NCI-H2107 treated with DMSO at 0.1 percent for 48 hours (cell line): ENCODE measurements around the gene ITPR3.
"Not testable (repeated sequence)": the region's sequence is repeated elsewhere in the genome, so short reads cannot be mapped to it uniquely, and the experiment has no call there.

Experiments used
- DNase-seq: peaks from one replicate; lab custom pipeline; 2025; ENCODE audit not compliant: unreplicated experiment; lab: John Stamatoyannopoulos, UW

The ITPR3 gene

DNA sequence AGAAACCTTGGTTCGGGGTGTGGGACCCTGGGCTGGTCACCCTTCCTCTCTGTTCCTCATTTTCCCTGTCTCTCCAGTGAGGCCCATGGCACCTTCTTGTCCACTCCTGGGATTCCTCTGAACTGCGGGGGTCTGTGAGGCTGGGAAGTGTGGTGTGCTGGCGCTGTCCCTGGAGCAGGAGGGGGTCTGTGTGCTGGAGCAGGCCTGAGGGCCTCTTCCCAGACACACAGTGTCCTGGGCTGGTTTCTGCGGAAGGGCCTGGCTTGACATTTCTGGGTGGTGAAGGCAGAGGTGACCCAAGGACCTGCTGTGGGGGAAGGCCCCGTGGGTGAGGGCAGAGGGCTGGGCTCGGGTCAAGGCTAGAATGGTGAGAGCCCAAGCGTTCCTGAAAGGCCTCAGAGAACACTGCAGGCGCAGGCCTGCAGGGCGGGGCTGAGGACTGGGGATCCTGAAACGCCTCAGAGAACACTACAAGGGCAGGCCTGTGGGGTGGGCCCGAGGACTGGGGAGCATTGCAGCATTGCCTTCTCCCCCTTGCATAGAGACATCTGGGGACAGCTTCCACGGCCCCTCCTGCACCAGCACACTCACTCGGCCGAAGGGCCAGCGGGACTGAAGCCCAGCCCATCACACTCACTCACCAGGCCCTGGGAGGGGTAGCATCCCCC lies 30.5 kb upstream of the ITPR3 start:
- DNase-seq, result no peak

DNA sequence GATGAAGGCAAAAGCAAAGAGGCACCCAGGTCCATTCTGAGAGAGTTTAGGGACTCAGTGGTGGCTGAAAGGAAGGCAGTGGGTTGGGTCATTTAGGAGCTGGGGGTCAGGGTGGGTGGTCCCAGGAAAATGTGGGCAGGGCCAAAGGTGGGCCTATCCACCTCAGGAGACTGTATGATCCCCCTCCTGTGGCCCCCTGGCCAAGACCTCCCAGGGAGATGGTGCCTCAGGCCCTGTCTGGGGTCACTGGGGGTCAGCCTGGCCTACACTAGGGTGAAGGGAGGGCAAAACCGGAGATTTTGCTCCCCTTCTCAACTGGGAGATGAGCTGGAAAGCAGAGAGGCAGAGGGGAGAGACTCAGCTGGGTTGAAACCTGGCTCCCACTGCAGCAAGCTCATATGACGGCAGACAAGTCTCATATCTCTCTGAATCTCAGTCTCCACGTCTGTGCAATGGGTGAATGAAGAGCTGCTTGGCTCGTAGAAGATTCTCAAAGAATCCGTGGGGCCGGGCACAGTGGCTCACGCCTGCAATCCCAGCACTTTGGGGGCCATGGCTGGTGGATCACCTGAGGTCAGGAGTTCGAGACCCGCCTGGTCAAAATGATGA lies 29.6 kb upstream of the ITPR3 start:
- DNase-seq, result no peak

DNA sequence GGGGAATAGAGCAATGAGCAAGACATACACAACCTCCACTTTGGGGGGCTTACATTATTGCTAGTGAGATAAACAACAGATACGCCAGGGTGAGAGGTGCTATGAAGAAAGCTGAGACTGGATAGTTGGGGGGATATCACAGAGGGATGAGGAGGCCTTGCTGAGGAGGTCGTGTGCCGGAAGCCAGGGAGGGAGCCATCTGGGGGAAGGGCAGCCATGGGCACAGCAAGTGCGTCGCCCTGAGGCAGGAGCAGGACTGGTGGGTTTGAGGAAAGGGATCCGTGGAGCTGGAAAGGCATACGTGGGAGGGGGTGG lies 28.9 kb upstream of the ITPR3 start:
- no peak for DNase-seq

DNA sequence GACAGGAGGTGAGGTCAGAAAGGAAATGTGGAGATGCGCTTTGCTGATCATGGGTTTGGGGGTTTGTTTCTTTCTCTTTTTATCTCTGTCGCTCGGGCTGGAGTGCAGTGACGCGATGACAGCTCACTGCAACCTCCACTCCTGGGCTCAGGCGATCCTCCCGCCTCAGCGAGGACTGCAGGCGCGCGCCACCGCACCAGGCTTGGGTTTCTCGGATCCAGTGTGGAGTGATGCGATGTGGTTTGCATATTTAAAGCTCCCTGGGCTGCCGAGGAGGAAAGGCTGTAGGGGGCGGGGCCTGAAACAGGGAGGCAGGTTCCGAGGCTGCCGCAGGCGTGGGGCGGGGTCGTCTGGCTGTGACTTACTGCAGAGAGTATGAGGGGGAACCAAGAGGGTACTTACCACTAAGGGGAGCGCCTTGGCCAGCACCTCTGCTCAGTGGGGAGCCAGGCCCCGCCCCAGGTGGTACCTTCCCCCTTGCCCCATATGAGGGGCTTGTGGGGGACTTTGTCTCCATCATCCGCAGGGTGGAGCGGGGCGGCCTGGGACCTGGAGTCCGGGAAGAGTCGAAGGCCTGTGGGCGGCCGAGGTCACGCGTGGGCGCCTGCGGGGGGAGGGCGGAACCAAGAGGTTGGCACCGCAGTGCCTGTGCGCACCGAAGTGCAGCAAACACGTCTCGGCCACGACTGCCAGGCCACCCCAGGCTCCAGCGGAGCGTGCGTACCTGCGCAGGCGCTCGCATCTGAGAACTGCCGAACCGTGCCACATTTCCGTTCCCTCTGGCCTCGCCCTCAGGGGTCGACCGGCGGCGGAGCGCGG lies 28.3 kb upstream of the ITPR3 start:
- DNase-seq, result no peak

DNA sequence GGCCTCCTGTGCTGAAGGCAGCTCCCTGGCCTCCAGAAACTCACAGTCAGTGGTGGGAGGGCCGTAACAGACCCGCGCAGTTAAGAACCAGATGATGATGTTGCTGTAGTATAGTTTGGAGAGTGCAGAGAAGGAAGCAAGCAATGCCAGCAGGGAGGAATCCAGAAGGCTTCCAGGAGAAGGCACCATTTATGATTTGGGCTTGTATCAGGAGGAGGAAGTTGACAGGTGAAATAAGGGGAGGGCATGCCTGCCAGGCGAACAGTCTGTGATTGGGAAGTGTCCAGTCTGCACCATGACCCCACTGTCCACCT lies 27.8 kb upstream of the ITPR3 start:
- no peak for DNase-seq

DNA sequence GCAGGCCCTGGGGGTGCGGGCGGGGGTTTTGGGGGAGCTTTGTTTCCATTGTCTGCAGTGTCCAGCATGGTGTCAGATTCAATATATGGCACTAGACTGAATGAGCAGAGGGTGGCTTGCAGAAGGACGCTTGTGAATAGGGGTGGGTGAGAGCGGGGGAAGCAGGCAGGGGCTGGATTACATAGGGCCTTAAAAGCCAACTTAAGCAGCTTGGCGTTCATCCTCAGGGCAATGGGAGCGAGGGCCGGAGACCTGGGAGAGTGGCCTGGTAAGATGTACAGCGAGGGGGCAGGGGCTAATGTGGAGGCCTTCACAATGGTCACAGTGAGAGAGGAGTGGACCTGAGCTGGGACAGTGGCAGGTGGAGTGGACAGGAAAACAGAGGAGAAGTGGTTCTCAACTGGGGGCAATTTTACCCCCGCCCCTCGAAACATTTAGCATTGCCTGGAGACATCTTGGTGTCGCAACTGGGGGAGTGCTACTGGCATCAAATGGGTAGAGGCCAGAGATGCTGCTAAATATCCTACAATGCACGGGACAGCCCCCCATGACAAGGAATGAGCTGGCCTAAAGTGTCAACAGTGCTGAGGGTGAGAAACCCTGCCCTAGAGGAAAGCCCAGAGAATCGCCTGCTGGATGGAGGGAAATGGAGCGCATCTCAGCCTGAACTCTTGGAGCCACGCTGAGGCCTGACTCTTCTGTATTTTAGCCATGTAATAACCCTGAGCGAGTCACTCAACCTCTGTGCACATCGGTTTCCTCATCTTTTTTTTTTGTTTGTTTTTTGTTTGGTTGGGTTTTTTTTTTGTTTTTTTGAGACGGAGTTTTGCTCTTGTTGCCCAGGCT lies 25.9 kb upstream of the ITPR3 start:
- no peak for DNase-seq

DNA sequence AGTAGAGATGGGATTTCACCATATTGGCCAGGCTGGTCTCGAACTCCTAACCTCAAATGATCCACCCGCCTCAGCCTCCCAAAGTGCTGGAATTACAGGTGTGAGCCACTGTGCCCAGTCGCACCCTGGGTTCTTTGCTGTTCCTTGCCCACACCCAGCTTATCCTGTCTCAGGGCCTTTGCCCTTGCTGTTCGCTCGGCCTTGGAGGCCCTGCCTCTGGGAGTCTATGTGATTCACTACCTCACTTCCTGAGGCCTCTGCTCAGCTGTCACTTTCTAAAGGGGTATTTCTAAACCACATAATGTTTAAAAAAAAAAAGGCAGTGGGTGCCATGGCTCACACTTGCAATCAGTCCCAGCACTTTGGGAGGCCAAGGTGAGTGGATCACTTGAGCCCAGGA lies 24.2 kb upstream of the ITPR3 start:
- DNase-seq, result not testable (repeated sequence)

DNA sequence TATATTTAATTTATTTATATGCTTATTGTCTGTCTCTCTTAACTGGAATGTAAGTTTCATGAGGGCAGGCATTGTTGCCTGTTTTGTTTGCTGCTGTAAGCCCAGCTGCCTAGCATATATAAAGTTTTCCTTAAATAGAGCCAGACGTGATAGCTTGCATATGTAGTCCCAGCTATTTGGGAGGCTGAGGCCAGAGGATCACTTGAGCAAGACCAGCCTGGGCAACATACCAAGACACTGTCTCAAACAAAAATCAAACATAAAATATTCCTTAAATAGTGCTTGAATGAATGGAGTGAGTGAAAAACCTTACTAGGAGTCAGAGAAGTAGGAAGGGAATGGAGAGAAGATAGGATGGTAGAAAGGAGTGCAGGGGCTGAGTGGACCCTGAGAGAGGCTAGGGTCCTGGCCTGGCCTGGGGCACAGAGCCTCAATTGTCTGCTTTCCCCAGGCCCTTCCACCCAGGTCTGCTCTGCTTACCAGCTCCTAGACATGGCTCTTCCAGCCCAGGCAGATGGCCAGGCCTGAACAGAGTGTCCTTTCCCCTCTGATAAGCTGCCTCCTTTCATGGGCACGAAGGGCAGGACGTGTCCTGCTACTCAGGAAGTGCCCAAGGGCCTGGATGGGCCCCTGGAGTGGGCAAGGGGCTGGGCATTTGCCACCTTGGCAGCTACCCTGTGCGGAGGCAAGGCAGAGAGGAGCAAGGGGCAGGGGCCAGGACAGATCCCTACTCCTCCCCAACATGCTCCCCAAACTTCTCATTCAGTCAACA lies 23.4 kb upstream of the ITPR3 start:
- no peak for DNase-seq

DNA sequence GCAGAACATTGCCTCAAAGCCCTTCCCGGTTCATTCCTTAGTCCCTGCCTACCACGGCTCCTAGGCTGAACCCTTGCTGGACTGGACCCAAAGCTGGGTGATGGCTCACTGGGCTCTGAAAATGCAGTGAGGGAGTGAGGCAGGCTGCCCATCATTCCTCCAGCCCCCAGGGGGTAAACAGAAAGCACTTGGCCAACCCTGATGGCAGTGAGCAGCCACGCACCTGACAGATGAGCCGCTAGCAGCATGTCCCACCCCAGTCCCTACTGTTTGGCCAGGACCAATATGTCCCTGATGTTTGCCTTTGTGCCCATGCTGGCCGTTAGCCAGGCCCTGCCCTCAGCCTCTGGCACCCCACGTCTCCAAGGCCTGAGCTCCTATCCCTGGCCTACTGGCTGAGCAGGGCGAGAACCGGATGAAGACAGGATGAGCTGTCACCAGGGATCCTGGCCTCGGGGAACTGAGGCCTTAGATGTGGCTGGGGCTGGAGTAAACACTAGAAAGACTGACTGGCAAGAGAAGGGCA lies 21.6 kb upstream of the ITPR3 start:
- no peak for DNase-seq

DNA sequence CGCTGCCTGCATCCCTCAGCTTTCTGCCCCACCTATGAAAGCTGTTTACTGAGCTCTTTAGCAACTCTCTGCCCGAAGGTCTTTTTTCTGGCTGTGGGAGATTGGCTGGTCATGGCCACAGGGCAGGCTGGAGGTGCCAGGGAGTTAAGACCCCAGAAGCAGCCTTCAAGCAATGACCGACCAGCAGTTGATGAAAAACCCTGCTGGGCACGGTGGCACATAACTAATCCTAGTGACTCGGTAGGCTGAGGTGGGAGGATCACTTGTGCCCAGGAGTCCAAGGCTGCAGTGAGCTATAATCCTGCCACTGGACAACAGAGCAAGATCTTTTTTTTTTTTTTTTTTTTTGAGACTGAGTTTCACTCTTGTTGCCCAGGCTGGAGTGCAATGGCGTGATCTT lies 20.4 kb upstream of the ITPR3 start:
- DNase-seq, result no peak

DNA sequence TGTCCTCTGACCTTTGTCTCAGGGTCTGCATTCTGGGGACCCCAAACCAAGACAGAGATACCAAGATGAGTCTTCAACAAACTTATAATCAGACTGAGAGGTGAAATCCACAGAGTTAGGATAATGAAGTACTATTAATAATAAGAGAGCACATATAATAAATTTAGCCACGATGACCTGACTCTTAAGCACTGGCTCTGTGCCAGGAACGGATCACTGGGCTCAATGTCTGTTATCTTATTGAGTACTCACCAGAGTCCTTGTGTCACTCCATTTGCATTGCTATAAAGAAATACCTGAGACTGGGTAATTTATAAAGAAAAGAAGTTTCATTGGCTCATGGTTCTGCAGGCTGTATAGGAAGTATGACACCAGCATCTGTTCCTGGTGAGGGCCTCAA lies 18.9 kb upstream of the ITPR3 start:
- no peak for DNase-seq

DNA sequence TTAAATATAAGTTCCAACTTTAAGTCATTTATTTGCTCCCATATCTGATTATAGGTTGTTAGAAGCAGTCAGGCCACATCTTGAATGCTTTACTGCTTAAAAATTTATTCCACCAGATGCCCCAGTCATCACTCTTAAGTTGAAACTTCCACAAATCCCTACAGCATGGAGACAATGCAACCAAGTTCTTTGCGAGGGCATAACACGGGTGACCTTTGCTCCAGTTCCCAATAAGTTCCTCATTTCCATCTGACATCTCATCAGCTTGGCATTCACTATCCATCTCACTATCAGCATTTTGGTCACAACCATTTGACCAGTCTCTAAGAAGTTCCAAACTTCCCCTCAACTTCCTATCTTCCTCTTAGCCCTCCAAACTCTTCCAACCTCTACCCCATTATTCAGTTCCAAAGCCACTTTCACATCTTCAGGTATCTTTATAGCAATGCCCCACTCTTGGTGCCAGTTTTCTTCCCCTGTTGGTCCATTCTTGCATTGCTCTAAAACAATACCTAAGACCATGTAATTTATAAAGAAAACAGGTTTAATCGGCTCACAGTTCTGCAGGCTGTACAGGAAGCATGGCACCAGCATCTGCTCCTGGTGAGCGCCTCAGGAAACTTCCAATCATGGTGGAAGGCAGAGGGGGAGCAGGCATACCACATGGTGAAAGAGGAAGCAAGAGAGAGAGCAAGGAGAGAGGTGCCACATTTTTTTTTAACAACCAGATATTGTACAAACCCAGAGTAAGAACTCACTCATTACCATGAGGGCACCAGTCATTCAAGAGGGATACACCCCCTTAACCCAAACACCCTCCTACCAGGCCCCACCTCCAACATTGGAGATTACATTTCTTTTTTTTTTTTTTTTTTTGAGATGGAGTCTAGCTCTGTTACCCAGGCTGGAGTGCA lies 15.9 kb upstream of the ITPR3 start:
- DNase-seq, result no peak

DNA sequence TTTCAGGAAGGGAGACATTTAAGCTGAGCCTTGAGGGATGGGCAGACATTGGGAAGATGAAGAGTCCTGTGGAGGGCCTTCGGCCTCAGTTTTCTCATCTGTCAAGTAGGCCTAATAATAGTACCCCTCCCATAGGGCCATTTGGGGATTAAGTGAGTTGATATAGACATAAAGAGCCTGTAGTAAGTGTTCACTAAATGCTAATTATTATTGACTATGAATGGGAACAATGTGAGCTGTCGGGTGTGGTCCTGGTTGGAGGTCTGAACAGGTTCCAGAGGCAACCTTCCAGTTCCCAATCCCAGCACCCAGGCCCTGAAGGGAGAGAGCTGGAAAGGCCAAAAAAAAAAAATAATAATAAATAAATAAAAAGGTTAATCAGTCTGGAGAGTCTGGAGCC lies 14.5 kb upstream of the ITPR3 start:
- DNase-seq, result no peak

DNA sequence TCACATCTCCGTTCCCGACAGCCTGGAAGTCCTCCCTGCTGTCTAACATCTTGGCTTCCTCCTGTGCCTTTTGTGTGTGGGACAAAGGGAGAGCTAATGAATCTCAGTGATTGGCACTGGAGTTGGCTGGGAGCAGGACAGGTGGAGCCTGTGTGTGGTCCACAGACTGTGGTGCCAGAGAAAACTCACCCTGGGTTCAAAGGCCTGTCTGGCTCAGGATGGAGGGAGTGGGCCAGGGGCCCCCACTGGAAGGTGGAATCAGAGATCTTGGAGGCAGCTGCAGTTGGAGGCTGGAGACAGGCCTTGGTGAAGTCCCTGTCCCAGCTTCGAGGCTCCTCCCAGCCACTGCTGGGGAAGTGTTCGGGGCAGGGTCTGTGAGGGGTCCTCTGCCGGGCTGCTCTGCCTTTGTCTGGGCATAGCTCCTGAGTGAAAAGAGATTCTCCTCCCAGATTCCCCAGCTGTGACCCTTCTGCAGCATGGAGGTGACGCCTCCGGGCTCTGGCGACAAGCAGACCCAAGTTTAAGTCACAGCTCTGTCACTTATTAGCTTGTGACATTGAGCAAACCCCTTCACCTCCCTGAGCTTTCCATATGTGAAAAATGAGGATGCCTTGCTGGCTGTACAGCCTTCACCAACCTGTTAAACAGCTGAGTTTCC lies 13.9 kb upstream of the ITPR3 start:
- DNase-seq, result no peak

DNA sequence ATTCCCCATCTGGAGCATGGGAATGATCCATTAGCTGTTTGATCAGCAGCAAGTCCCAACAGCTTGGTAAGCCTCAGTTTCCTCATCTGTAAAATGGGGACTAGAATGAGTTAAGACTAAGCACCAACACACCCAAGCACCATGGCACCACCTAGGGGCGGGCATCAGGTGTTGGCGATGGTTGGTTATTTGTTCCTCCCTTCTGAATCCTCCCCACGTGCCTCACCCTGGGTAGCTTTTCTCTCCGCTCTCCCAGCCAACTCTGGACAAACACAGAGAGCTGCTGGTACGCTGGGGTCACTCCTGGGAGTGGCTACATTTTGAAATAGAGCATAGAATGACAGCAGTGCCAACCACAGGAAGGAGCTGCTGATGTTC lies 13.3 kb upstream of the ITPR3 start:
- no peak for DNase-seq

DNA sequence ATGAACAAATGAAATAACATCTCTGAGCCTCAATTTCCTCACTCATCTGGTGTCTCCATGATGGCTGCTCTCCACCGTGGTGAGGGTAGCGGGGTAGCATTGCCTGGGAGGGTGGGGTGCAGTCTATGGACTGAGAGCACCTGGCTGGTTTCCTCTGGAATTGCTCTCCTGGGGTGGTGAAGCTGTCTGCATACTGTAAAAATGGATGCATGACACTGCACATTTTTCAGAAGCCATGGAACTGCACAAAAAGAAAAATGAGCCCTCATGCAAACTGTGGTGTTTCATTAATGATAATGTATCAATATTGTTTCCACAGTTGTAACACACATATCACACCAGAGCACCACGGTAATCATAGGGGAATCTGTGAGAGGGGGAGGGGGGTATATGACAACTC lies 12.1 kb upstream of the ITPR3 start:
- no peak for DNase-seq

DNA sequence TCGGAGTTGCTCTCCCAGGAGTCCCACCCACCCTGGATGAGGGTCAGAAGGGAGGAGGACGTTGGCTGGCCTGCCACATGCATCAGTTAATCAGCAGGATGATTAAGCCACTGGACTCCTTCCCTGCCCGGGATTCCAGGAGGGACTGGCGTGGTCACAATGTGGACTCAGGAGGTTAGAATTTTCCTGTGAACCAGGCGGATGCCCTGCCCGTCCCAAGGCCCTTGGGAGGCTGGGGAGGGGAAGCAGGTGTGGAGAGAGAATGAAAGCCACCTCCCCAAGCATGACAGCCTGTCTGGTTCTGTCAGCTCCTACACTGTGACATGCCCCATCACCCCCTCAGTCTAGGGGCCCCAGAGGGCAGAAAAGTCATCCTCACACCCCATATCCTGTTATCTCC lies 11.6 kb upstream of the ITPR3 start:
- no peak for DNase-seq

DNA sequence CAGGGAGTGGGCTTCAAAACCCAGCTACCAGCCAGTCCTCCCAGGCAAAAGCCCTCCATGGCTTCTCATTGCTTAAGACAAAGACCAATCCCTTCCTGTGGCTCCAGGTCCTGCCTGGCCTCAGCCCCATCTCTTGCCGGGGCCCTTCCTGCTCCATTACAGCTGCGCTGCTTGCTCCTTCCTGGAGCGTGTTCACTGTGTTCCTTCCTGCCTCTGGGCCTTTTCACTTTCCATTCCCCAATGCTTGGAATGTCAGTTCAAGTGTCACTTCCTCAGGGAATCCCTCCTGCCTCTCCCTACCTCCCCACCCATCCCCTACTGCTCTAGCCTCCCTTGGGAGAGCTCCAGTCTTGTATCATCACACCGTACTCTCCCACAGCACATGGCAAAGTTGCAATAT lies 11.1 kb upstream of the ITPR3 start:
- no peak for DNase-seq
